Measurements from ENCODE around the gene YWHAQ.

YWHAQ gene

DNA sequence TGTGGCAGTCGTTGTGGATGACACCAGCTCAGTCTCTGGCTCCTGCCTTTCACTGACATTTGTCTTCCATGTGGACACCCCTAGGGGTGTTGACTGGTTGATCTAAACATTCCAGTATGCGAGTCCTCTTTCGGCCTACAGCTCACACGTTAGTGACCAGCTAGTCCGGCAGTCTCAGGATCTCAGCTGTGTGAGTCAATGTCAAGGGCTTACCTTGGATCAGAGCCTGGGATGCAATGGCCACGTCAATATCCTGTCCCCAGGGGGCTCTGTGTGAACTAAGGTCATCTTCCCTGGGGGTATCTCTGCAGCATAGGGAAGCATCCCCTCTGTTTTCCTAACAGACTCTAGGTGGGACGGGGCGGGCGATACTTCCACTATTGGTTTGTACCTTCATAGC is 35.1 kb upstream of the YWHAQ start:
- no peak for TF ChIP-seq POLR2AphosphoS5 (IDR thresholded peaks at IDR 0.05; ENCODE audit: low read depth, low read length)
- no peak for TF ChIP-seq POLR2A (IDR thresholded peaks at IDR 0.05; ENCODE audit: low read depth, low read length)
- no peak for FAIRE-seq
- DNase-seq (ENCODE audit: insufficient read length) = no peak

DNA sequence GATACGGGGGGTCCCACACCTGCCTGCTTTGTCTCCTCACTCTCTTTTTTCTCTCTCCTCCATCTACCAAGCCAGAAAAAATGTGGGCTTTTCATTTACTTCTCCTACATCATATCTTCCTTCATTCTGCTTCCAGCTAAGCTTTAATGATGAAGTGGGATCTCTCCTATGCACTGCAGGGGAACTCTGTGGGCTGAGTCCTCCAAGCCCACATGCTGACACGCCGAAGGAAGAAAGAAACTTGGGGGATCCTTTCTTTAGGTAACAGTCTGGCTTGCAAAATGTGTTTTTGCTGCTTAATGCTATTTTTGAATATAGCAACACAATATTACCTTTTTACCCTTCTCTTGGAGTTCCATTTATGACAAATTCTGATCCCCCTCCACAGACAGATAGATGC is 33.6 kb upstream of the YWHAQ start:
- DNase-seq (ENCODE audit: insufficient read length) = no peak
- TF ChIP-seq POLR2A (IDR thresholded peaks at IDR 0.05; ENCODE audit: low read depth, low read length) (no peak), POLR2AphosphoS5 (IDR thresholded peaks at IDR 0.05; ENCODE audit: low read depth, low read length) (no peak), TAF1 (IDR thresholded peaks at IDR 0.05; ENCODE audit: borderline replicate concordance, low read depth, low read length) (no peak)
- no peak for FAIRE-seq

DNA sequence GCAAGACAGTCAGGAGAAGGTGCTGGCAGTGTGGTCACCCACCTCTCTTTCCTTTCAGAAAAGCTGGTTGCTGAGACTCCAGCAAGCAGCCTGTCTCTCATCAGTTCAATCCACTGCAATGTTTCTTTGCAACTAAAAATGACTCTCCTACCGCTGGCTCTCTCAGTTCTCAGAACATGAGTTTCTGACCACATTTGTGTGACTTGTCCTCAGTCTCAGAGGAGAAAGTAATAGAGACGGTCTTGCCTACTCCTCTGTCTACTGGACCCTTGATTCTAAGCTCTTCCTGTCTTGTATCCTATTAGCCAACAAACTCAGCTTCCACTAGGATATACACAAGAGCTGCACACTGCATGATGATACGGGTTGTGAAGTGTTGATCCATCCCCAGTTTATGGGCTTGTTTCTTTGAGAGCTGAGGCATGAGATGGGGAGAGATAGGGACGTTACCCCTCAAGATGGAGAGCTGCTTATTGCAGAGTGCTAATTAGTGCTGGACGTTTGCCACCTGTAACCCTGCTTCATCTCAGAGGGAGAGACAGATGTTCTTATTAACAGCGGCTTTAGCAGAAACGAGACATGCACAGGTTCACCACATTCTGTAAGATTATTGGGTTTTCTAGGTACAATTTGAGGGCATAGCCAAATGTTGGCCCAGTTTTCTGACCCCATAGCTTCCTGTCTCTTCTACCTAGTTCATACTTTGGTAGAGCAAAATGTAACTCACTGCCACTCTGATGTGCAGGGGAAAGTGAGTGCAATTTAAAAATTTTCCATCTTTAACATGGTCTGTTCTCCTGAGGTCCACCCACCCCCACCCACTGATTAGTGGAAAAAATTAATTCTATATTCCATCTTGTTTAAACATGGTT is 32.4 kb upstream of the YWHAQ start:
- DNase-seq (ENCODE audit: insufficient read length) = no peak
- peak; percentile 17 for FAIRE-seq
- no peak for TF ChIP-seq TAF1 (IDR thresholded peaks at IDR 0.05; ENCODE audit: borderline replicate concordance, low read depth, low read length)
- TF ChIP-seq POLR2A (IDR thresholded peaks at IDR 0.05; ENCODE audit: low read depth, low read length) = no peak
- TF ChIP-seq POLR2AphosphoS5 (IDR thresholded peaks at IDR 0.05; ENCODE audit: low read depth, low read length) = no peak

GRCh38 chr2:9661261-9661660 is 30.5 kb upstream of the YWHAQ start:
- DNase-seq (ENCODE audit: insufficient read length) = no peak
- TF ChIP-seq POLR2AphosphoS5 (IDR thresholded peaks at IDR 0.05; ENCODE audit: low read depth, low read length) = no peak
- no peak for TF ChIP-seq TAF1 (IDR thresholded peaks at IDR 0.05; ENCODE audit: borderline replicate concordance, low read depth, low read length)
- TF ChIP-seq POLR2A (IDR thresholded peaks at IDR 0.05; ENCODE audit: low read depth, low read length) = no peak
- FAIRE-seq = no peak

- DNase-seq (ENCODE audit: insufficient read length) (no peak), FAIRE-seq (no peak)
- TF ChIP-seq TAF1 (IDR thresholded peaks at IDR 0.05; ENCODE audit: borderline replicate concordance, low read depth, low read length) (no peak), POLR2A (IDR thresholded peaks at IDR 0.05; ENCODE audit: low read depth, low read length) (no peak), POLR2AphosphoS5 (IDR thresholded peaks at IDR 0.05; ENCODE audit: low read depth, low read length) (no peak)
These were observed 30.0 kb upstream of the YWHAQ start for GRCh38 chr2:9660781-9661180.

GRCh38 chr2:9660154-9660553 is 29.4 kb upstream of the YWHAQ start:
- TF ChIP-seq POLR2A (IDR thresholded peaks at IDR 0.05; ENCODE audit: low read depth, low read length) (no peak), TAF1 (IDR thresholded peaks at IDR 0.05; ENCODE audit: borderline replicate concordance, low read depth, low read length) (no peak), POLR2AphosphoS5 (IDR thresholded peaks at IDR 0.05; ENCODE audit: low read depth, low read length) (no peak)
- FAIRE-seq = no peak
- no peak for DNase-seq (ENCODE audit: insufficient read length)

DNA sequence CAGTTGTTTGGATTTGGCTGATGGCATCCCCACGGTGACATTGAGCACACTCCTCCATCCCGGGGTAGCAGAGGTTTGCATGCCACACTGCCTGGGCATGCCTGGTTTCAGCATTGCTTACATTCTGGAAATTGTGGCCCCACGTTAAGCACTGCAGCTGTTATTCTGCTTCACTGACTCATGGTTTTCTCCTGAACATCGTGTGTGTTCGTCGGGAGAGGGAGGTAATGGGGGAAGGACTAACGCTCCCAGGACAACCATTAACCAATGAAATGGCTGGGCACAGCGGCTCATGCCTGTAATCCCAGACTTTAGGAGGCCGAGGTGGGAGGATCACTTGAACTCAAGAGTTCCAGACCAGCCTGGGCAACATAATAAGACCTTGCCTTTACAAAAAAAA is 28.2 kb upstream of the YWHAQ start:
- TF ChIP-seq TAF1 (IDR thresholded peaks at IDR 0.05; ENCODE audit: borderline replicate concordance, low read depth, low read length) = no peak
- TF ChIP-seq POLR2A (IDR thresholded peaks at IDR 0.05; ENCODE audit: low read depth, low read length) = no peak
- no peak for TF ChIP-seq POLR2AphosphoS5 (IDR thresholded peaks at IDR 0.05; ENCODE audit: low read depth, low read length)
- DNase-seq (ENCODE audit: insufficient read length) (no peak), FAIRE-seq (no peak)

DNA sequence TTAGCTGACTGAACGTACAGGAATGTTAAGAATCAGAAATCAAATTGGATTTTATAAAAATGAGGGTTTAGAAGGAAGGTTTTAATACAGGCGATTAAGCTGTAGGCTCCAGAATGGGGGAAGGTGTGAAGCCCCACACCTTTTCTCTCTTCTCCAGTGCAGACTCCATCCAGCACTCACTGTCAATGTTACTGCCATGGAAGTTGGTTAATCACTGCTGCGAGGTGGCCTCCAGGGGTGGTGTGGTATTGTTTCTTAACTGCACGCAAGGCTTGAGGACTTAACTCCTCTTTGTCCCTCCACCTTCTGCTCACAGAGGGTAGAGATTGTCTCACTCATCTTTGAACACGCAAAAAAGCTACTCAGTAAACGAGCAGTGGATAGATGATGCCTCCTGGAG is 26.9 kb upstream of the YWHAQ start:
- TF ChIP-seq POLR2A (IDR thresholded peaks at IDR 0.05; ENCODE audit: low read depth, low read length) = no peak
- TF ChIP-seq POLR2AphosphoS5 (IDR thresholded peaks at IDR 0.05; ENCODE audit: low read depth, low read length) = no peak
- no peak for TF ChIP-seq TAF1 (IDR thresholded peaks at IDR 0.05; ENCODE audit: borderline replicate concordance, low read depth, low read length)
- DNase-seq (ENCODE audit: insufficient read length) (no peak), FAIRE-seq (no peak)

GRCh38 chr2:9657083-9657482 is 26.3 kb upstream of the YWHAQ start:
- TF ChIP-seq TAF1 (IDR thresholded peaks at IDR 0.05; ENCODE audit: borderline replicate concordance, low read depth, low read length) (no peak), POLR2AphosphoS5 (IDR thresholded peaks at IDR 0.05; ENCODE audit: low read depth, low read length) (no peak), POLR2A (IDR thresholded peaks at IDR 0.05; ENCODE audit: low read depth, low read length) (no peak)
- DNase-seq (ENCODE audit: insufficient read length) = no peak
- no peak for FAIRE-seq

GRCh38 chr2:9656270-9656766 is 25.5 kb upstream of the YWHAQ start:
- peak; percentile 91 for FAIRE-seq
- DNase-seq (ENCODE audit: insufficient read length) = peak; percentile 63
- TF ChIP-seq TAF1 (IDR thresholded peaks at IDR 0.05; ENCODE audit: borderline replicate concordance, low read depth, low read length) (peak; percentile 28; the same call in 1 of the 2 replicates), POLR2AphosphoS5 (IDR thresholded peaks at IDR 0.05; ENCODE audit: low read depth, low read length) (peak; percentile 60; the same call in 1 of the 2 replicates), POLR2A (IDR thresholded peaks at IDR 0.05; ENCODE audit: low read depth, low read length) (peak; percentile 39; the same call in 1 of the 2 replicates)

- TF ChIP-seq POLR2AphosphoS5 (IDR thresholded peaks at IDR 0.05; ENCODE audit: low read depth, low read length) (no peak), TAF1 (IDR thresholded peaks at IDR 0.05; ENCODE audit: borderline replicate concordance, low read depth, low read length) (no peak), POLR2A (IDR thresholded peaks at IDR 0.05; ENCODE audit: low read depth, low read length) (no peak)
- peak; percentile 46 for FAIRE-seq
- DNase-seq (ENCODE audit: insufficient read length) = no peak
These were observed 24.9 kb upstream of the YWHAQ start for GRCh38 chr2:9655441-9656269.

Data from GM12892 (cell line).